Mesenchymal stem cell (in vitro differentiated cells and primary cell): ENCODE measurements around the gene CER1.

ENCODE experiments used
- DNase-seq: peaks from one replicate; pipeline ENCODE4 v3.0.0-alpha.2; 2013
- H2AFZ ChIP-seq: one replicate; pipeline ENCODE4 v1.6.1; 2013; ENCODE audit warnings: low read depth, mild to moderate bottlenecking, control low read depth, inconsistent platforms, low read length, moderate library complexity
- H2AK5ac ChIP-seq: 2 replicates; pipeline ENCODE4 v1.6.1; 2013; ENCODE audit warnings: low read length, moderate library complexity, mild to moderate bottlenecking, inconsistent platforms; ENCODE audit not compliant: severe bottlenecking
- H2BK120ac ChIP-seq: one replicate; pipeline ENCODE4 v1.6.1; 2013; ENCODE audit warnings: low read depth, mild to moderate bottlenecking, inconsistent platforms, low read length, moderate library complexity
- H2BK12ac ChIP-seq, 2 experiments: one replicate each; pipeline ENCODE4 v1.6.1; 2013; ENCODE audit warnings: inconsistent platforms in 2 of 2, low read length in 2 of 2, mild to moderate bottlenecking in 2 of 2, moderate library complexity in 2 of 2, control low read depth in 1 of 2
- H2BK15ac ChIP-seq: one replicate; pipeline ENCODE4 v1.6.1; 2013; ENCODE audit warnings: mild to moderate bottlenecking, low read depth, inconsistent platforms; ENCODE audit not compliant: poor library complexity, severe bottlenecking
- H2BK5ac ChIP-seq: 2 replicates; pipeline ENCODE4 v1.6.1; 2013; ENCODE audit warnings: low read depth, mild to moderate bottlenecking, low read length, control low read depth, inconsistent platforms; ENCODE audit not compliant: poor library complexity, severe bottlenecking
- H3K14ac ChIP-seq, 2 experiments: one replicate each; pipeline ENCODE4 v1.6.1; 2013; ENCODE audit warnings: inconsistent platforms in 2 of 2, low read length in 2 of 2, control low read depth in 1 of 2, mild to moderate bottlenecking in 1 of 2, moderate library complexity in 1 of 2
- H3K18ac ChIP-seq, 2 experiments: one replicate each; pipeline ENCODE4 v1.6.1; 2013; ENCODE audit warnings: inconsistent platforms in 2 of 2, low read length in 2 of 2, control low read depth in 1 of 2, low read depth in 1 of 2, mild to moderate bottlenecking in 1 of 2
- H3K23ac ChIP-seq, 2 experiments: one replicate each; pipeline ENCODE4 v1.6.1; 2013; ENCODE audit warnings: inconsistent platforms in 2 of 2, low read length in 2 of 2, mild to moderate bottlenecking in 2 of 2, moderate library complexity in 2 of 2, control low read depth in 1 of 2
- H3K27ac ChIP-seq: 2 replicates; pipeline ENCODE4 v1.5.1; 2013; ENCODE audit warnings: mild to moderate bottlenecking, moderate library complexity, low read length, control low read depth, inconsistent platforms; ENCODE audit not compliant: poor library complexity, severe bottlenecking
- H3K27me3 ChIP-seq, 2 experiments: 2 replicates each; pipeline versions ENCODE4 v1.6.1 to v1.7.0; 2013; ENCODE audit warnings: low read length in 2 of 2, mild to moderate bottlenecking in 2 of 2, moderate library complexity in 2 of 2, control low read depth in 1 of 2, inconsistent platforms in 1 of 2; ENCODE audit not compliant: control insufficient read depth in 1 of 2, insufficient read depth in 1 of 2
- H3K36me3 ChIP-seq, 2 experiments: 2 replicates each; pipeline versions ENCODE4 v1.6.1 to v1.7.0; 2013; ENCODE audit warnings: low read length in 2 of 2, control low read depth in 1 of 2, inconsistent platforms in 1 of 2, low read depth in 1 of 2, mild to moderate bottlenecking in 1 of 2; ENCODE audit not compliant: insufficient read depth in 2 of 2, control insufficient read depth in 1 of 2
- H3K4ac ChIP-seq, 2 experiments: one replicate each; pipeline ENCODE4 v1.6.1; 2013; ENCODE audit warnings: inconsistent platforms in 2 of 2, low read length in 2 of 2, mild to moderate bottlenecking in 2 of 2, moderate library complexity in 2 of 2, control low read depth in 1 of 2, low read depth in 1 of 2
- H3K4me1 ChIP-seq: 2 replicates; pipeline ENCODE4 v1.6.1; 2013; ENCODE audit warnings: low read depth, low read length, control low read depth; ENCODE audit not compliant: control insufficient read depth, insufficient read depth
- H3K4me2 ChIP-seq: 2 replicates; pipeline ENCODE4 v1.6.1; 2013; ENCODE audit warnings: low read length, mild to moderate bottlenecking, inconsistent platforms; ENCODE audit not compliant: poor library complexity, severe bottlenecking
- H3K4me3 ChIP-seq, 2 experiments: 2 replicates each; pipeline versions ENCODE4 v1.5.1 to v1.7.0; 2013; ENCODE audit warnings: low read length in 2 of 2, mild to moderate bottlenecking in 2 of 2, control low read depth in 1 of 2, low read depth in 1 of 2; ENCODE audit not compliant: insufficient read depth in 1 of 2
- H3K79me1 ChIP-seq: replicated peaks from 2 replicates; pipeline ENCODE4 v1.6.1; 2013; ENCODE audit warnings: mild to moderate bottlenecking, control low read depth, low read length, inconsistent platforms; ENCODE audit not compliant: poor library complexity, severe bottlenecking
- H3K9ac ChIP-seq: 2 replicates; pipeline ENCODE4 v1.7.0; 2013; ENCODE audit warnings: mild to moderate bottlenecking, low read length, moderate library complexity
- H3K9me3 ChIP-seq: 2 replicates; pipeline ENCODE4 v1.7.0; 2013; ENCODE audit warnings: mild to moderate bottlenecking, low read length; ENCODE audit not compliant: control insufficient read depth
- H4K8ac ChIP-seq: one replicate; pipeline ENCODE4 v1.6.1; 2013; ENCODE audit warnings: inconsistent platforms, mild to moderate bottlenecking, low read length, moderate library complexity
- H4K91ac ChIP-seq: one replicate; pipeline ENCODE4 v1.6.1; 2013; ENCODE audit warnings: mild to moderate bottlenecking, low read length, inconsistent platforms
- WGBS: methylation state at CpG from one replicate; pipeline ENCODE4 v1.1.7; 2013; ENCODE audit warnings: mixed read lengths; 5-methylcytosine and 5-hydroxymethylcytosine counted together

Gene CER1

GRCh38 chr9:14723301-14723700 lies 768 bp upstream of the CER1 start:
- Histone ChIP-seq H2BK5ac (no peak overlapping the region), H3K9me3 (no peaks in the 10 kb centered on the region), H3K4me2 (no peak overlapping the region), H3K9ac (no peak overlapping the region), H2AK5ac (no peak overlapping the region), H4K91ac (no peak overlapping the region), H3K4me3 (no peak overlapping the region), H3K4ac (no peak overlapping the region), H3K36me3 (no peaks in the 10 kb centered on the region), H3K4me1 (peaks cover 1% of the 10 kb centered on the region), H3K79me1 (no peaks in the 10 kb centered on the region), H3K14ac (no peak overlapping the region), H3K23ac (no peak overlapping the region), H2AFZ (no peak overlapping the region), H2BK120ac (no peak overlapping the region), H3K27me3 (peaks cover 3 to 19% of the 10 kb centered on the region in 2 experiments), H4K8ac (no peak overlapping the region), H3K18ac (no peak overlapping the region), H2BK15ac (no peak overlapping the region), H3K27ac (no peak overlapping the region), H2BK12ac (no peak overlapping the region)
- no peak for DNase-seq
- WGBS, result 14% methylated on average over 4 of the region's 4 CpGs

DNA sequence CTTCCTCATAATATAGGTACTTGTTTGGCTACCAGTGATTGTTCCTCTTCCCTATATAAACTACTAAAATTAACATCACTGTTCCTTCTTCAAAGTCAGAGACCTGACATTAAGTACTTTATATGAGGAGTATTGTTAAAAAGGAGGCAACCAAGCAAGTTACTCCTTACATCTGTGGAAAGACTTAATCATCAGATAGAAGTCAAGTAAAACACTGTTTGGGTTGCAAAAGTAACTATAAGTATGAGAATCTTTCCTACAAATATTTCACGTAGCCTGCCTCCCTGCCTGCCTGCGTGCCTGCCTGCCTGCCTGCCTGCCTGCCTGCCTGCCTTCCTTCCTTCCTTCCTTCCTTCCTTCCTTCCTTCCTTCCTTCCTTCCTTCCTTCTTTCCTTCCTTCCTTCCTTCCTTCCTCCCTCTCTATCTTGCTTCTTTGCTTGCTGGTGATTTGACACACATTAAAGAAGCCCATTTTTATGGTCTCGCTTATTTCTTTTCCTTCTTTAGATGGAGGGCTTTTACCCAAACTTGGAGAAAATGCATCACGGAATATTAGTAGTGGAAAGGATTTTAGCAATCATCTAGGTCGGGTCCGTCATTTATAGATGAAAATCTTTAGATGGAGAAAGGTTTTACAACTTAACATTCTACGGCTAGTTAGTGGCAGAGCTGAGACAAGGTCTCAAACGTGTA lies 3.2 kb downstream of the CER1 start:
- no peak overlapping the region for H3K9ac ChIP-seq
- no peak overlapping the region for H4K91ac ChIP-seq
- no peak overlapping the region for H2BK5ac ChIP-seq
- WGBS, result 94% methylated on average over 8 of the region's 8 CpGs
- no peak overlapping the region for H2BK12ac ChIP-seq
- no peak overlapping the region for H3K4me2 ChIP-seq
- H2AK5ac ChIP-seq, result no peak overlapping the region
- H3K79me1 ChIP-seq, result no peaks in the 10 kb centered on the region
- no peak overlapping the region for H2BK15ac ChIP-seq
- no peak overlapping the region for H3K4ac ChIP-seq
- peaks cover 3 to 19% of the 10 kb centered on the region in 2 experiments for H3K27me3 ChIP-seq
- H2AFZ ChIP-seq, result no peak overlapping the region
- no peak overlapping the region for H3K4me3 ChIP-seq
- H3K9me3 ChIP-seq, result no peaks in the 10 kb centered on the region
- peaks cover 1% of the 10 kb centered on the region for H3K4me1 ChIP-seq
- H3K36me3 ChIP-seq, result no peaks in the 10 kb centered on the region
- DNase-seq, result no peak
- no peak overlapping the region for H4K8ac ChIP-seq
- no peak overlapping the region for H3K23ac ChIP-seq
- H3K18ac ChIP-seq, result no peak overlapping the region
- H3K14ac ChIP-seq, result no peak overlapping the region
- no peak overlapping the region for H2BK120ac ChIP-seq
- H3K27ac ChIP-seq, result no peak overlapping the region

DNA sequence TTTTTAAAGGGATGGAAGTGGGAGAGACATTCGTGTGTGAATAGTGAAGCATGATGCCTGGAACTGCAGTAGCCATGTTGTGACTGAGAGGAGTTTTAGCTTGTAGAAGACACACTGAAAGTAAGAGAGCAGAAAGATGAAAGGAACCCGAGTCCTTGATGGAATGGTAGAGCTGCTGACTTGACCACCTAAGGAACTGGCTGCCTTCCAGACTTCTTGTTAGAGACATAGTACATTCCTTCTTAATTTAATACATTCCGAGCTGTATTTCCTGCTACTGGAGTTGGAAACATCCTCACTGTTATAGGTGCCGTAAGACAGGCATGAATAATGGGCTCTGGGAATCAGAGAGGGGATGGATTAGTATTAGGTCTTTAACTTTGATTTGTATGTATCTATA lies 7.4 kb downstream of the CER1 start:
- no peak overlapping the region for H2BK5ac ChIP-seq
- no peak overlapping the region for H3K4me2 ChIP-seq
- H3K14ac ChIP-seq, result no peak overlapping the region
- no peak overlapping the region for H3K9ac ChIP-seq
- no peak overlapping the region for H3K23ac ChIP-seq
- H2AFZ ChIP-seq, result no peak overlapping the region
- H3K27ac ChIP-seq, result no peak overlapping the region
- no peak overlapping the region for H4K8ac ChIP-seq
- no peak overlapping the region for H3K18ac ChIP-seq
- H3K79me1 ChIP-seq, result no peaks in the 10 kb centered on the region
- H3K27me3 ChIP-seq, result peaks cover 3% of the 10 kb centered on the region in 2 experiments
- H2BK120ac ChIP-seq, result no peak overlapping the region
- H2BK15ac ChIP-seq, result no peak overlapping the region
- no peak overlapping the region for H3K4ac ChIP-seq
- H3K9me3 ChIP-seq, result no peaks in the 10 kb centered on the region
- H2BK12ac ChIP-seq, result no peak overlapping the region
- no peak overlapping the region for H2AK5ac ChIP-seq
- WGBS, result 97% methylated on average over 2 of the region's 4 CpGs
- H3K4me1 ChIP-seq, result no peaks in the 10 kb centered on the region
- no peaks in the 10 kb centered on the region for H3K36me3 ChIP-seq
- H4K91ac ChIP-seq, result no peak overlapping the region
- no peak for DNase-seq
- no peak overlapping the region for H3K4me3 ChIP-seq

- Histone ChIP-seq H2BK15ac (no peak overlapping the region), H3K9me3 (no peaks in the 10 kb centered on the region), H2AFZ (no peak overlapping the region), H3K14ac (no peak overlapping the region), H3K36me3 (no peaks in the 10 kb centered on the region), H2BK5ac (no peak overlapping the region), H3K18ac (no peak overlapping the region), H3K4me2 (no peak overlapping the region), H2AK5ac (no peak overlapping the region), H2BK120ac (no peak overlapping the region), H3K79me1 (no peaks in the 10 kb centered on the region), H3K4me1 (no peaks in the 10 kb centered on the region), H3K9ac (no peak overlapping the region), H3K27me3 (no peaks in the 10 kb centered on the region), H3K4ac (no peak overlapping the region), H3K23ac (no peak overlapping the region), H4K8ac (no peak overlapping the region), H2BK12ac (no peak overlapping the region), H3K27ac (no peak overlapping the region), H3K4me3 (no peak overlapping the region), H4K91ac (no peak overlapping the region)
- DNase-seq, result no peak
- 98% methylated on average over 3 of the region's 3 CpGs for WGBS
These were observed 9.3 kb downstream of the CER1 start for GRCh38 chr9:14713187-14713767.
